Measurements from ENCODE around the gene EFCAB6. TPM values are rescaled to one million over a fixed set of nuclear protein-coding genes. Genes with fewer than 3 reads are reported as not detected.

EFCAB6 gene
- total RNA-seq, 1 experiment from 2014 or later: 2.5 TPM

- CTCF ChIA-PET: no interaction called here
- Histone ChIP-seq H3K9me2 (ENCODE audit: insufficient read depth) (no peaks in the 10 kb centered on the region), H3K27ac (no peak overlapping the region), H3K4me1 (replicated peaks; ENCODE audit: insufficient read depth) (peaks cover 5% of the 10 kb centered on the region; the same call in 1 of the 2 replicates), H2AFZ (no peak overlapping the region), H3K4me3 (no peak overlapping the region), H3F3A (ENCODE audit: insufficient read depth, low read depth) (no peaks in the 10 kb centered on the region), H3K4me2 (no peak overlapping the region), H4K20me1 (ENCODE audit: insufficient read depth) (peaks cover 4% of the 10 kb centered on the region; the same call in 1 of the 2 replicates), H3K27me3 (ENCODE audit: insufficient read depth, low read depth) (peaks cover 16% of the 10 kb centered on the region; the same call in 1 of the 2 replicates), H3K36me3 (ENCODE audit: low read depth) (no peaks in the 10 kb centered on the region), H3K9me3 (ENCODE audit: insufficient read depth, low read depth) (no peaks in the 10 kb centered on the region), H3K79me2 (ENCODE audit: low read depth) (no peaks in the 10 kb centered on the region)
- TF ChIP-seq CTCF (conservative IDR thresholded peaks at IDR 0.05): no peak
- TF ChIP-seq EZH2 (IDR thresholded peaks at IDR 0.05; ENCODE audit: low read depth): no peak
- DNase-seq: no peak
- POLR2A ChIA-PET (ENCODE audit: unreplicated experiment): no interaction called here
- no TSS peak for BruUV-seq (replicated peaks)
- intact Hi-C loops (cut with micrococcal nuclease; ENCODE audit: unreplicated experiment): no loop called here
Observed at GRCh38 chr22:43792905-43793304, 19.2 kb downstream of the EFCAB6 start.

- Histone ChIP-seq H2AFZ (no peak overlapping the region), H3K9me3 (ENCODE audit: insufficient read depth, low read depth) (no peaks in the 10 kb centered on the region), H3K27me3 (ENCODE audit: insufficient read depth, low read depth) (peaks cover 7% of the 10 kb centered on the region; the same call in 1 of the 2 replicates), H3K79me2 (ENCODE audit: low read depth) (no peaks in the 10 kb centered on the region), H3K27ac (no peak overlapping the region), H3K4me1 (replicated peaks; ENCODE audit: insufficient read depth) (peaks cover 5% of the 10 kb centered on the region; the same call in 1 of the 2 replicates), H3F3A (ENCODE audit: insufficient read depth, low read depth) (no peaks in the 10 kb centered on the region; the same call in 1 of the 2 replicates), H3K9me2 (ENCODE audit: insufficient read depth) (no peaks in the 10 kb centered on the region), H3K4me2 (peak overlapping the region; percentile 24; the same call in 1 of the 2 replicates), H3K36me3 (ENCODE audit: low read depth) (no peaks in the 10 kb centered on the region), H3K4me3 (no peak overlapping the region), H4K20me1 (ENCODE audit: insufficient read depth) (0 out of 2 replicates have a peak, but pooled peaks cover 5% of the 10 kb centered on the region)
- no TSS peak for BruUV-seq (replicated peaks)
- intact Hi-C loops (cut with micrococcal nuclease; ENCODE audit: unreplicated experiment): no loop called here
- peak; percentile 40 to 87 for DNase-seq
- ChIA-PET POLR2A (ENCODE audit: unreplicated experiment) (interaction anchor here (0.6 kb wide), 1 partner anchor 934 kb away, joined by 5 read pairs; no protein-coding TSS in a partner anchor), CTCF (no interaction called here)
- no peak for TF ChIP-seq EZH2 (IDR thresholded peaks at IDR 0.05; ENCODE audit: low read depth)
- no peak for TF ChIP-seq CTCF (conservative IDR thresholded peaks at IDR 0.05)
Observed at GRCh38 chr22:43789452-43789851, 22.7 kb downstream of the EFCAB6 start.

GRCh38 chr22:43783777-43784176, 28.3 kb downstream of the EFCAB6 start:
- H3K27me3 ChIP-seq (ENCODE audit: insufficient read depth, low read depth): peaks cover 5% of the 10 kb centered on the region; the same call in 1 of the 2 replicates
- CTCF ChIA-PET: interaction anchor here (0.9 kb wide), 1 partner anchor 181 kb away, joined by 3 read pairs; no protein-coding TSS in a partner anchor

More at GRCh38 chr22:43783777-43784176, 28.3 kb downstream of the EFCAB6 start:
- H3K9me3 ChIP-seq (ENCODE audit: insufficient read depth, low read depth): no peaks in the 10 kb centered on the region
- POLR2A ChIA-PET (ENCODE audit: unreplicated experiment): no interaction called here
- H3F3A ChIP-seq (ENCODE audit: insufficient read depth, low read depth): no peaks in the 10 kb centered on the region; the same call in 1 of the 2 replicates
- no peaks in the 10 kb centered on the region for H3K9me2 ChIP-seq (ENCODE audit: insufficient read depth)
- no peak overlapping the region for H3K4me3 ChIP-seq
- no TSS peak for BruUV-seq (replicated peaks)
- no peaks in the 10 kb centered on the region for H3K36me3 ChIP-seq (ENCODE audit: low read depth)
- DNase-seq: peak in 1 of 2 experiments; percentile 21
- H3K79me2 ChIP-seq (ENCODE audit: low read depth): no peaks in the 10 kb centered on the region
- H3K27ac ChIP-seq: no peak overlapping the region
- no peaks in the 10 kb centered on the region; the same call in 1 of the 2 replicates for H3K4me1 ChIP-seq (replicated peaks; ENCODE audit: insufficient read depth)
- H3K4me2 ChIP-seq: no peak overlapping the region
- peak; percentile 42; the same call in 1 of the 2 replicates for TF ChIP-seq CTCF (conservative IDR thresholded peaks at IDR 0.05)
- TF ChIP-seq EZH2 (IDR thresholded peaks at IDR 0.05; ENCODE audit: low read depth): no peak
- H2AFZ ChIP-seq: no peak overlapping the region
- 0 out of 2 replicates have a peak, but pooled peaks cover 5% of the 10 kb centered on the region for H4K20me1 ChIP-seq (ENCODE audit: insufficient read depth)
- intact Hi-C loops (cut with micrococcal nuclease; ENCODE audit: unreplicated experiment): no loop called here

All from PC-9 (cell line).